GM19193 (cell line): Measurements from ENCODE around the gene ARHGAP42.

ENCODE experiments used
- POLR2A ChIP-seq: IDR thresholded peaks from 4 replicates; pipeline ENCODE4 v1.6.1; 2011; ENCODE audit not compliant: insufficient read depth, insufficient read length; ENCODE audit errors: extremely low read depth

The ARHGAP42 gene

GRCh38 chr11:100734743-100735527, 47.8 kb downstream of the ARHGAP42 start:
- TF ChIP-seq POLR2A, result no peak

GRCh38 chr11:100735949-100736675, 49.0 kb downstream of the ARHGAP42 start:
- TF ChIP-seq POLR2A, result no peak

- no peak for TF ChIP-seq POLR2A
Measured at GRCh38 chr11:100738701-100739270, 51.7 kb downstream of the ARHGAP42 start.

GRCh38 chr11:100739666-100740065, 52.6 kb downstream of the ARHGAP42 start:
- TF ChIP-seq POLR2A, result no peak

GRCh38 chr11:100740440-100740839, 53.4 kb downstream of the ARHGAP42 start:
- no peak for TF ChIP-seq POLR2A

- TF ChIP-seq POLR2A, result no peak
Measured at GRCh38 chr11:100741866-100742625, 55.0 kb downstream of the ARHGAP42 start.

- no peak for TF ChIP-seq POLR2A
Measured at GRCh38 chr11:100746448-100746847, 59.4 kb downstream of the ARHGAP42 start.

GRCh38 chr11:100748153-100748552, 61.1 kb downstream of the ARHGAP42 start:
- TF ChIP-seq POLR2A, result no peak

GRCh38 chr11:100752371-100753171, 65.5 kb downstream of the ARHGAP42 start:
- no peak for TF ChIP-seq POLR2A

GRCh38 chr11:100753172-100753543, 66.1 kb downstream of the ARHGAP42 start:
- TF ChIP-seq POLR2A, result no peak

- TF ChIP-seq POLR2A, result no peak
Measured at GRCh38 chr11:100753571-100753970, 66.5 kb downstream of the ARHGAP42 start.

- no peak for TF ChIP-seq POLR2A
Measured at GRCh38 chr11:100756559-100756958, 69.5 kb downstream of the ARHGAP42 start.

GRCh38 chr11:100757646-100758045, 70.6 kb downstream of the ARHGAP42 start:
- TF ChIP-seq POLR2A, result no peak

GRCh38 chr11:100759106-100759505, 72.0 kb downstream of the ARHGAP42 start:
- TF ChIP-seq POLR2A, result no peak
